Peyer's patch (tissue), 4 donors: ENCODE measurements around the gene JCHAIN.

ENCODE experiments used
- CTCF ChIP-seq, 6 experiments: fragments of 450-650 bp in 4 of 6; fragments of 200-600 bp in 2 of 6; sonication (generic) in 1 of 6; IDR thresholded peaks; one replicate each; pipeline ENCODE4 v1.5.1; 2017 to 2019; ENCODE audit warnings: antibody characterized with exemption in 6 of 6, mild to moderate bottlenecking in 3 of 6, moderate library complexity in 1 of 6
- POLR2A ChIP-seq, 2 donors: fragments of 450-650 bp; IDR thresholded peaks; one replicate each; pipeline ENCODE4 v1.5.1; 2017; ENCODE audit warnings: antibody characterized with exemption in 2 of 2, mild to moderate bottlenecking in 2 of 2, moderate library complexity in 2 of 2

DNA sequence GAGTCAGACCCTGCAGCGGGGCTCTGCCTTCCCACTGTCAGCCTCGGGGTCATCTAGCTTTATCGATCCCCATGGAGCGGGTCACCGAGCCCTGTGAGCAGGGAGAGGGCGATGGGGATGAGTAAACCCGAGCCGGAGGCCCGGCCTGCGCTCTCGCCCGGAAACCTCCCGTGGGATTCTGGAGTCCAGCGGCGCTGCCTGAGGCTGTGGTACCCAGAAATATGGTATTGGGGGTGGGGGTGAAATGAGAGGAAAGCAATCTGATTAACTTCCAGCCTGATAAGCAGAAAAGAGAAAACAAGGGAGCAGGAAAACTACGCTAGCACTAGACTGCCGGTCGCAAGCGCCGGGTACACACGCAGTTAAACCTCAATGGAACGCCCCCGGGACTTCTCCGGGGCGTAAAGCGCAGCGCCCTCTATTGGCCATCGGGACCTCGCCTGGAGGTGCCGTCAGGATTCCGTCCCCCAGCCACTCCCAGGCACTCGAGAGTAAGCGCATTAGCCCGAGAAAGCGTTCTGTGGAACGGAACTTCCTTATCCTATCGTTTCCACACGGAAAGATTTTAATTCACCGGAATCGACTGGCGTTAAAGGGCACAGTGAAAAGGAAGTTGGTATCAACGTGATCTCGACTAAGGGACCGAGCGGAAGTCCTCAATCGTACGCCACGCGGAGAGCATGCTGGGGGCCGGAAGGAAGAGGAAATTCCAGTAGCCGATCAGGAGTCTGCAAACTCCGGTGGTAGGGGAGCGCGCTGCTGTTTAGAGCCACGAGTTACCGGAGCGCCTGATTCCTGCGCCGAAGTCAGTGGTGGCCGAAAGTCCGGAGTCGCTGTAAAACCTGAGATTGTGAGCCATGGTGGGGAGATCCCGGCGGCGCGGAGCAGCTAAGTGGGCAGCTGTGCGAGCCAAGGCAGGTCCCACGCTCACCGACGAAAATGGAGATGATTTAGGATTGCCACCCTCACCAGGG lies 21.8 kb upstream of the JCHAIN start, which contains the start of gene UTP3:
- TF ChIP-seq CTCF (IDR thresholded peaks at IDR 0.05) (peak; percentile 74 to 99 (median 94)), POLR2A (IDR thresholded peaks at IDR 0.05) (peak; percentile 39 to 47)
